HepG2 (cell line): ENCODE data around the gene SMARCA2. TPM values are rescaled to one million over a fixed set of nuclear protein-coding genes. Genes with fewer than 3 reads are reported as not detected.

Source experiments
- IRX3 ChIP-seq: sonication (generic); formaldehyde crosslinking; IDR thresholded peaks from 2 replicates; pipeline ENCODE4 v1.8.1; 2023; ENCODE audit warnings: mild to moderate bottlenecking, low read depth, missing genetic modification reagents, borderline replicate concordance
- NFE2L1 ChIP-seq: sonication (generic); formaldehyde crosslinking; IDR thresholded peaks from 2 replicates; pipeline ENCODE4 v1.4.0; 2020; ENCODE audit warnings: missing genetic modification reagents, mild to moderate bottlenecking, borderline replicate concordance
- PATZ1 ChIP-seq: sonication (generic); formaldehyde crosslinking; IDR thresholded peaks from 2 replicates; pipeline ENCODE4 v1.4.0; 2020; ENCODE audit warnings: missing genetic modification reagents
- PITX1 ChIP-seq: sonication (generic); formaldehyde crosslinking; IDR thresholded peaks from 2 replicates; pipeline ENCODE4 v1.5.1; 2020; ENCODE audit warnings: mild to moderate bottlenecking, missing genetic modification reagents
- THAP8 ChIP-seq: sonication (generic); formaldehyde crosslinking; IDR thresholded peaks from 2 replicates; pipeline ENCODE4 v1.5.1; 2020; ENCODE audit warnings: missing genetic modification reagents, mild to moderate bottlenecking, borderline replicate concordance
- ZC3H4 ChIP-seq: sonication (generic); formaldehyde crosslinking; IDR thresholded peaks from 2 replicates; pipeline ENCODE4 v1.4.0; 2020; ENCODE audit warnings: missing genetic modification reagents, borderline replicate concordance
- ZMYM3 ChIP-seq: sonication (generic); formaldehyde crosslinking; IDR thresholded peaks from 2 replicates; pipeline ENCODE4 v1.5.1; 2020; ENCODE audit warnings: mild to moderate bottlenecking, missing genetic modification reagents
- ZNF512 ChIP-seq: sonication (generic); formaldehyde crosslinking; IDR thresholded peaks from 2 replicates; pipeline ENCODE4 v1.4.0; 2020; ENCODE audit warnings: mild to moderate bottlenecking, missing genetic modification reagents
- ZNF580 ChIP-seq: IDR thresholded peaks from 2 replicates; pipeline ENCODE4 v1.6.1; 2016; ENCODE audit warnings: low read depth, borderline replicate concordance
- ZNF776 ChIP-seq: sonication (generic); formaldehyde crosslinking; IDR thresholded peaks from 2 replicates; pipeline ENCODE4 v1.4.0; 2020; ENCODE audit warnings: mild to moderate bottlenecking, missing genetic modification reagents
- polyA plus RNA-seq, 8 experiments: library from polyadenylated mRNA; depleted of rRNA in 3 of 8; stranded (reverse) in 7 of 8; unstranded in 1 of 8; fragments of >200 nt; fragmentation: Illumina TruSeq in 4 of 8; extraction: Trizol in 4 of 8; gene quantifications; 2 replicates each; pipeline versions ENCODE4 v1.2.1 to v1.2.3, GENCODE V29; 2011 to 2016; ENCODE audit warnings: low read depth in 4 of 8, missing spikeins in 1 of 8, mixed read lengths in 1 of 8; ENCODE audit not compliant: insufficient read depth in 1 of 8
- total RNA-seq, 5 experiments: library from RNA; depleted of rRNA; stranded (reverse); fragments of >200 nt; fragmentation: Illumina TruSeq; extraction: Trizol; gene quantifications; 2 replicates each; pipeline ENCODE4 v1.2.3, GENCODE V29; 2016; ENCODE audit warnings: low read depth in 1 of 5
- TF ChIP-seq, protein P1 (sequence below): sonication (generic); formaldehyde crosslinking; IDR thresholded peaks from 2 replicates; pipeline ENCODE4 v1.5.0; 2020; ENCODE audit warnings: missing genetic modification reagents
- TF ChIP-seq, protein P2 (sequence below): sonication (generic); formaldehyde crosslinking; IDR thresholded peaks from 2 replicates; pipeline ENCODE4 v1.5.0; 2020; ENCODE audit warnings: missing genetic modification reagents, mild to moderate bottlenecking, borderline replicate concordance
- TF ChIP-seq, protein P3 (sequence below): sonication (generic); formaldehyde crosslinking; IDR thresholded peaks from 2 replicates; pipeline ENCODE4 v1.9.0; 2021; ENCODE audit warnings: missing genetic modification reagents, borderline replicate concordance
- TF ChIP-seq, protein P4 (sequence below): sonication (generic); formaldehyde crosslinking; IDR thresholded peaks from 2 replicates; pipeline ENCODE4 v1.4.0; 2020; ENCODE audit warnings: missing genetic modification reagents, borderline replicate concordance

SMARCA2 gene
- total and polyA plus RNA-seq, 2 of the 13 experiments (the other 11 are each of a cell fraction or from before 2014, with no cell fraction given) = 22.5 to 23.7 TPM

- TF ChIP-seq ZNF512 (CRISPR knock-in tag) (no peak), ZMYM3 (CRISPR knock-in tag) (no peak), IRX3 (0 out of 2 replicates have a peak, but pooled peaks have one; percentile 48), PITX1 (no peak), ZC3H4 (CRISPR knock-in tag) (no peak), NFE2L1 (CRISPR knock-in tag) (no peak), PATZ1 (peak; percentile 17; the same call in 1 of the 2 replicates), THAP8 (no peak), ZNF580 (CRISPR knock-in tag) (no peak), ZNF776 (peak; percentile 45; the same call in 1 of the 2 replicates)
- TF ChIP-seq, protein P1, sequence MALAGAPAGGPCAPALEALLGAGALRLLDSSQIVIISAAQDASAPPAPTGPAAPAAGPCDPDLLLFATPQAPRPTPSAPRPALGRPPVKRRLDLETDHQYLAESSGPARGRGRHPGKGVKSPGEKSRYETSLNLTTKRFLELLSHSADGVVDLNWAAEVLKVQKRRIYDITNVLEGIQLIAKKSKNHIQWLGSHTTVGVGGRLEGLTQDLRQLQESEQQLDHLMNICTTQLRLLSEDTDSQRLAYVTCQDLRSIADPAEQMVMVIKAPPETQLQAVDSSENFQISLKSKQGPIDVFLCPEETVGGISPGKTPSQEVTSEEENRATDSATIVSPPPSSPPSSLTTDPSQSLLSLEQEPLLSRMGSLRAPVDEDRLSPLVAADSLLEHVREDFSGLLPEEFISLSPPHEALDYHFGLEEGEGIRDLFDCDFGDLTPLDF (CRISPR knock-in tag) = 0 out of 2 replicates have a peak, but pooled peaks have one; percentile 21
- TF ChIP-seq, protein P2, sequence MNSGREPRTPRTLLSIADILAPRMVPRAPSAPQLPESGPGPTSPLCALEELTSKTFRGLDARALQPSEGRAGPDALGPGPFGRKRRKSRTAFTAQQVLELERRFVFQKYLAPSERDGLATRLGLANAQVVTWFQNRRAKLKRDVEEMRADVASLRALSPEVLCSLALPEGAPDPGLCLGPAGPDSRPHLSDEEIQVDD (CRISPR knock-in tag) = 0 out of 2 replicates have a peak, but pooled peaks have one; percentile 34
- TF ChIP-seq, protein P3, sequence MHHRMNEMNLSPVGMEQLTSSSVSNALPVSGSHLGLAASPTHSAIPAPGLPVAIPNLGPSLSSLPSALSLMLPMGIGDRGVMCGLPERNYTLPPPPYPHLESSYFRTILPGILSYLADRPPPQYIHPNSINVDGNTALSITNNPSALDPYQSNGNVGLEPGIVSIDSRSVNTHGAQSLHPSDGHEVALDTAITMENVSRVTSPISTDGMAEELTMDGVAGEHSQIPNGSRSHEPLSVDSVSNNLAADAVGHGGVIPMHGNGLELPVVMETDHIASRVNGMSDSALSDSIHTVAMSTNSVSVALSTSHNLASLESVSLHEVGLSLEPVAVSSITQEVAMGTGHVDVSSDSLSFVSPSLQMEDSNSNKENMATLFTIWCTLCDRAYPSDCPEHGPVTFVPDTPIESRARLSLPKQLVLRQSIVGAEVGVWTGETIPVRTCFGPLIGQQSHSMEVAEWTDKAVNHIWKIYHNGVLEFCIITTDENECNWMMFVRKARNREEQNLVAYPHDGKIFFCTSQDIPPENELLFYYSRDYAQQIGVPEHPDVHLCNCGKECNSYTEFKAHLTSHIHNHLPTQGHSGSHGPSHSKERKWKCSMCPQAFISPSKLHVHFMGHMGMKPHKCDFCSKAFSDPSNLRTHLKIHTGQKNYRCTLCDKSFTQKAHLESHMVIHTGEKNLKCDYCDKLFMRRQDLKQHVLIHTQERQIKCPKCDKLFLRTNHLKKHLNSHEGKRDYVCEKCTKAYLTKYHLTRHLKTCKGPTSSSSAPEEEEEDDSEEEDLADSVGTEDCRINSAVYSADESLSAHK (CRISPR knock-in tag) = no peak
- TF ChIP-seq, protein P4, sequence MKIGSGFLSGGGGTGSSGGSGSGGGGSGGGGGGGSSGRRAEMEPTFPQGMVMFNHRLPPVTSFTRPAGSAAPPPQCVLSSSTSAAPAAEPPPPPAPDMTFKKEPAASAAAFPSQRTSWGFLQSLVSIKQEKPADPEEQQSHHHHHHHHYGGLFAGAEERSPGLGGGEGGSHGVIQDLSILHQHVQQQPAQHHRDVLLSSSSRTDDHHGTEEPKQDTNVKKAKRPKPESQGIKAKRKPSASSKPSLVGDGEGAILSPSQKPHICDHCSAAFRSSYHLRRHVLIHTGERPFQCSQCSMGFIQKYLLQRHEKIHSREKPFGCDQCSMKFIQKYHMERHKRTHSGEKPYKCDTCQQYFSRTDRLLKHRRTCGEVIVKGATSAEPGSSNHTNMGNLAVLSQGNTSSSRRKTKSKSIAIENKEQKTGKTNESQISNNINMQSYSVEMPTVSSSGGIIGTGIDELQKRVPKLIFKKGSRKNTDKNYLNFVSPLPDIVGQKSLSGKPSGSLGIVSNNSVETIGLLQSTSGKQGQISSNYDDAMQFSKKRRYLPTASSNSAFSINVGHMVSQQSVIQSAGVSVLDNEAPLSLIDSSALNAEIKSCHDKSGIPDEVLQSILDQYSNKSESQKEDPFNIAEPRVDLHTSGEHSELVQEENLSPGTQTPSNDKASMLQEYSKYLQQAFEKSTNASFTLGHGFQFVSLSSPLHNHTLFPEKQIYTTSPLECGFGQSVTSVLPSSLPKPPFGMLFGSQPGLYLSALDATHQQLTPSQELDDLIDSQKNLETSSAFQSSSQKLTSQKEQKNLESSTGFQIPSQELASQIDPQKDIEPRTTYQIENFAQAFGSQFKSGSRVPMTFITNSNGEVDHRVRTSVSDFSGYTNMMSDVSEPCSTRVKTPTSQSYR = no peak
Observed at GRCh38 chr9:2017331-2018161, 2.4 kb downstream of the SMARCA2 start (continued).
